Endothelial cell of umbilical vein (primary cell): ENCODE data around the gene ZFP36. TPM values are rescaled to one million over a fixed set of nuclear protein-coding genes. Genes with fewer than 3 reads are reported as not detected.

Source experiments
- BruUV-seq: library from RNA; stranded (reverse); fragments of 400-500 nt; replicated peaks from 2 replicates; lab custom pipeline; 2021; lab: Mats Ljungman, UMichigan
- CTCF ChIA-PET: fragments of 300-600, 350-600 bp; sonication (Branson Sonifier 250); formaldehyde crosslinking; loops from one replicate; lab custom pipeline; 2021; ENCODE audit warnings: antibody characterized with exemption, inconsistent platforms; lab: Charles Lee
- POLR2A ChIA-PET: fragments of 300-600, 350-600 bp; sonication (Branson Sonifier 250); formaldehyde crosslinking; loops from one replicate; lab custom pipeline; 2021; ENCODE audit warnings: antibody characterized with exemption, inconsistent platforms; lab: Charles Lee
- DNase-seq: peaks from one replicate; pipeline ENCODE4 v3.0.0-alpha.2; 2011; ENCODE audit warnings: low read depth, low spot score
- FAIRE-seq: peaks from 2 replicates; lab custom pipeline; 2011; peaks lifted over from hg19 to GRCh38; lab: Jason Lieb, UNC
- H2AFZ ChIP-seq: 2 replicates; pipeline ENCODE4 v1.6.0; 2012; ENCODE audit warnings: low read depth, low read length, control low read depth, inconsistent platforms
- H3K27ac ChIP-seq: 2 replicates; pipeline ENCODE4 v1.5.1; 2011; ENCODE audit warnings: low read depth, mild to moderate bottlenecking, control low read depth, low read length, moderate library complexity; ENCODE audit not compliant: insufficient read depth
- H3K27me3 ChIP-seq, 2 experiments: 2 replicates each; pipeline versions ENCODE4 v1.6.0 to v1.6.1; 2011; ENCODE audit warnings: low read length in 2 of 2, mixed read lengths in 1 of 2; ENCODE audit not compliant: control insufficient read depth in 2 of 2, insufficient read depth in 2 of 2
- H3K36me3 ChIP-seq, 2 experiments: 2 replicates in 1 of 2; 3 replicates in 1 of 2; pipeline ENCODE4 v1.5.1; 2011; ENCODE audit warnings: low read length in 2 of 2, mild to moderate bottlenecking in 1 of 2, moderate library complexity in 1 of 2; ENCODE audit not compliant: control insufficient read depth in 2 of 2, insufficient read depth in 2 of 2; ENCODE audit errors: extremely low read depth in 1 of 2
- H3K4me1 ChIP-seq: 3 replicates; pipeline ENCODE4 v1.5.1; 2011; ENCODE audit warnings: mild to moderate bottlenecking, low read length; ENCODE audit not compliant: control insufficient read depth, insufficient read depth; ENCODE audit errors: extremely low read depth
- H3K4me2 ChIP-seq: 2 replicates; pipeline ENCODE4 v1.6.1; 2011; ENCODE audit warnings: low read length, control low read depth, mixed read lengths; ENCODE audit not compliant: insufficient read depth
- H3K4me3 ChIP-seq, 3 experiments: fragments of 200-600 bp in 1 of 3; sonication (generic), shearing (Covaris generic) in 1 of 3; replicated peaks in 1 of 3; 2 replicates each; pipeline ENCODE4 v1.5.1; 2011 to 2016; ENCODE audit warnings: control low read depth in 3 of 3, low read length in 3 of 3, mild to moderate bottlenecking in 2 of 3, inconsistent platforms in 1 of 3, low read depth in 1 of 3, moderate library complexity in 1 of 3; ENCODE audit not compliant: insufficient read depth in 1 of 3
- H3K79me2 ChIP-seq: 2 replicates; pipeline ENCODE4 v1.6.0; 2012; ENCODE audit warnings: low read length, inconsistent platforms; ENCODE audit not compliant: control insufficient read depth, insufficient read depth
- H3K9ac ChIP-seq: replicated peaks from 2 replicates; pipeline ENCODE3; 2011; ENCODE audit warnings: low read length, control low read depth; ENCODE audit not compliant: insufficient read depth; ENCODE audit errors: extremely low read depth
- H3K9me1 ChIP-seq: replicated peaks from 3 replicates; pipeline ENCODE4 v1.6.0; 2011; ENCODE audit warnings: mild to moderate bottlenecking, low read length; ENCODE audit not compliant: control insufficient read depth, insufficient read depth; ENCODE audit errors: extremely low read depth
- H3K9me3 ChIP-seq: replicated peaks from 2 replicates; pipeline ENCODE4 v1.5.1; 2012; ENCODE audit warnings: low read length, inconsistent platforms; ENCODE audit not compliant: control insufficient read depth, insufficient read depth
- H4K20me1 ChIP-seq: replicated peaks from 2 replicates; pipeline ENCODE3; 2011; ENCODE audit warnings: mild to moderate bottlenecking, low read length; ENCODE audit not compliant: control insufficient read depth, insufficient read depth; ENCODE audit errors: extremely low read depth
- EZH2 ChIP-seq: IDR thresholded peaks from 2 replicates; pipeline ENCODE4 v1.6.1; 2012; ENCODE audit warnings: borderline replicate concordance, low read depth, mild to moderate bottlenecking, moderate library complexity, low read length, inconsistent platforms; ENCODE audit not compliant: severe bottlenecking
- FOS ChIP-seq: IDR thresholded peaks from 2 replicates; pipeline ENCODE4 v1.6.1; 2011; ENCODE audit warnings: mild to moderate bottlenecking, low read length, moderate library complexity, borderline replicate concordance; ENCODE audit not compliant: insufficient read depth
- GATA2 ChIP-seq: IDR thresholded peaks from 2 replicates; pipeline ENCODE4 v1.7.0; 2011; ENCODE audit warnings: low read depth, mild to moderate bottlenecking, moderate library complexity, mixed read lengths, low read length; ENCODE audit not compliant: insufficient read length, insufficient read depth
- JUN ChIP-seq: IDR thresholded peaks from 2 replicates; pipeline ENCODE4 v1.6.1; 2011; ENCODE audit warnings: borderline replicate concordance, low read depth; ENCODE audit not compliant: insufficient read length, insufficient read depth
- MYC ChIP-seq: IDR thresholded peaks from one replicate; pipeline ENCODE4 v1.6.1; 2011; ENCODE audit warnings: mild to moderate bottlenecking, low read depth, low read length
- POLR2A ChIP-seq: IDR thresholded peaks from 2 replicates; pipeline ENCODE4 v1.6.1; 2012; ENCODE audit warnings: low read depth, mild to moderate bottlenecking, control low read depth, low read length
- POLR2AphosphoS5 ChIP-seq: IDR thresholded peaks from 2 replicates; pipeline ENCODE4 v1.6.1; 2012; ENCODE audit warnings: low read depth, mild to moderate bottlenecking, control low read depth, low read length, moderate library complexity; ENCODE audit not compliant: insufficient read depth
- dilution Hi-C: fragments of 300-500 bp; cut with MboI; formaldehyde crosslinking; loops from one replicate; pipeline ENCODE4 v1.15.0; 2019; ENCODE audit warnings: low sequenced_read_pairs; ENCODE audit not compliant: extremely low pct_ligation_motif_present
- intact Hi-C: fragments of 100-400 bp; cut with micrococcal nuclease; formaldehyde crosslinking; loops from one replicate; pipeline ENCODE4 v1.10.0; 2022
- polyA plus RNA-seq, 4 experiments: library from polyadenylated mRNA; depleted of rRNA in 3 of 4; stranded (reverse) in 3 of 4; unstranded in 1 of 4; fragments of >200 nt; gene quantifications; 2 replicates each; pipeline versions ENCODE4 v1.2.1 to v1.2.3, GENCODE V29; 2011 to 2012; ENCODE audit warnings: missing spikeins in 1 of 4
- total RNA-seq: library from RNA; stranded (reverse); gene quantifications from 2 replicates; pipeline ENCODE4 v1.2.3, GENCODE V29; 2021
- TF ChIP-seq, protein P1 (sequence below), 2 donors: IDR thresholded peaks; 1 replicate in 1 of 2; 2 replicates in 1 of 2; pipeline ENCODE4 v1.5.1; 2011; ENCODE audit warnings: low read length in 2 of 2, mild to moderate bottlenecking in 2 of 2, moderate library complexity in 2 of 2, control low read depth in 1 of 2, inconsistent platforms in 1 of 2, low read depth in 1 of 2; ENCODE audit not compliant: insufficient read depth in 1 of 2; ENCODE audit errors: extremely low read depth in 1 of 2
- TF ChIP-seq, protein P2 (sequence below): IDR thresholded peaks from 2 replicates; pipeline ENCODE4 v1.6.1; 2011; ENCODE audit not compliant: insufficient read depth, insufficient read length

Gene ZFP36
- total and polyA plus RNA-seq, 2 donors (not counting 3 experiments of a cell fraction or from before 2014, with no cell fraction given), result 12.2 to 21.7 TPM

DNA sequence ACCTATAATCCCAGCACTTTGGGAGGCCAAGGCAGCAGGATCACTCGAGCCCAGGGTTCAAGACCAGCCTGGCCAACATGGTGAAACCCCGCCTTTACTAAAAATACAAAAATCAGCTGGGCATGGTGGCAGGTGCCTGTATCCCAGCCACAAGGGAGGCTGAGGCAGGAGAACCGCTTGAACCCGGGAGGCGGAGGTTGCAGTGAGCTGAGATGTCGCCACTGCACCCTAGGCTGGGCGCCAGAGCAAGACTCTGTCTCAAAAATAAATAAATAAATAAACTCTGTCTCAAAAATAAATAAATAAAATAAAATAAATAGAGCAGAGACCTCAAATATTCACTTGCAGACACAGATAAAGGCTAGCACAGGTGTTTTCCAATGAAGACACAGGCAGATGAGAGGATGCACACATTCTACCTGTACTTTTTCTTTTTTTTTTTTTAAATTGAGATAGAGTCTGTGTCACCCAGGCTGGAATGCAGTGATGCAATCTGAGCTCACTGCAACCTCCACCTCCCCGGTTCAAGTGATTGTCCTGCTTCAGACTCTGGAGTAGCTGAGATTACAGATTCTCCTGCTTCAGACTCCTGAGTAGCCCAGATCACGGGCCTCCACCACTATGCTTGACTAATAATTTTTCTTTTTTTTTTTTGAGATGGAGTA, 31.8 kb downstream of the ZFP36 start:
- intact Hi-C loops (no loop called here), dilution Hi-C loops (no loop called here)
- Histone ChIP-seq H3K27me3 (no peaks in the 10 kb centered on the region), H3K4me3 (no peak overlapping the region), H4K20me1 (no peaks in the 10 kb centered on the region), H3K79me2 (peaks cover 23% of the 10 kb centered on the region), H3K27ac (no peak overlapping the region), H2AFZ (no peak overlapping the region), H3K9ac (no peak overlapping the region), H3K9me1 (no peaks in the 10 kb centered on the region), H3K36me3 (peaks cover 5 to 11% of the 10 kb centered on the region in 2 experiments), H3K4me2 (no peak overlapping the region), H3K4me1 (peaks cover 21% of the 10 kb centered on the region), H3K9me3 (no peaks in the 10 kb centered on the region)
- ChIA-PET POLR2A (no interaction called here), CTCF (interaction anchor here (0.9 to 1.6 kb wide), 3 partner anchors 36 to 94 kb away, joined by 3 to 6 read pairs (median 4); partner anchors contain the start of gene EID2B)
- no TSS peak for BruUV-seq
- no peak for FAIRE-seq
- DNase-seq, result no peak
- TF ChIP-seq FOS (no peak), EZH2 (no peak), GATA2 (no peak), JUN (no peak), POLR2A (no peak), MYC (no peak), POLR2AphosphoS5 (no peak)
- TF ChIP-seq, protein P1, sequence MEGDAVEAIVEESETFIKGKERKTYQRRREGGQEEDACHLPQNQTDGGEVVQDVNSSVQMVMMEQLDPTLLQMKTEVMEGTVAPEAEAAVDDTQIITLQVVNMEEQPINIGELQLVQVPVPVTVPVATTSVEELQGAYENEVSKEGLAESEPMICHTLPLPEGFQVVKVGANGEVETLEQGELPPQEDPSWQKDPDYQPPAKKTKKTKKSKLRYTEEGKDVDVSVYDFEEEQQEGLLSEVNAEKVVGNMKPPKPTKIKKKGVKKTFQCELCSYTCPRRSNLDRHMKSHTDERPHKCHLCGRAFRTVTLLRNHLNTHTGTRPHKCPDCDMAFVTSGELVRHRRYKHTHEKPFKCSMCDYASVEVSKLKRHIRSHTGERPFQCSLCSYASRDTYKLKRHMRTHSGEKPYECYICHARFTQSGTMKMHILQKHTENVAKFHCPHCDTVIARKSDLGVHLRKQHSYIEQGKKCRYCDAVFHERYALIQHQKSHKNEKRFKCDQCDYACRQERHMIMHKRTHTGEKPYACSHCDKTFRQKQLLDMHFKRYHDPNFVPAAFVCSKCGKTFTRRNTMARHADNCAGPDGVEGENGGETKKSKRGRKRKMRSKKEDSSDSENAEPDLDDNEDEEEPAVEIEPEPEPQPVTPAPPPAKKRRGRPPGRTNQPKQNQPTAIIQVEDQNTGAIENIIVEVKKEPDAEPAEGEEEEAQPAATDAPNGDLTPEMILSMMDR (IDR thresholded peaks at IDR 0.05; ENCODE audit: extremely low read depth in 1 of 2, insufficient read depth in 1 of 2, low read depth in 1 of 2, low read length in 2 of 2), result no peak
- TF ChIP-seq, protein P2, sequence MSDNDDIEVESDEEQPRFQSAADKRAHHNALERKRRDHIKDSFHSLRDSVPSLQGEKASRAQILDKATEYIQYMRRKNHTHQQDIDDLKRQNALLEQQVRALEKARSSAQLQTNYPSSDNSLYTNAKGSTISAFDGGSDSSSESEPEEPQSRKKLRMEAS, result no peak
